8988T (cell line): ENCODE measurements around the gene ZBTB40.

Experiments used
- DNase-seq: peaks from one replicate; pipeline ENCODE4 v3.0.0; 2011

The ZBTB40 gene

DNA sequence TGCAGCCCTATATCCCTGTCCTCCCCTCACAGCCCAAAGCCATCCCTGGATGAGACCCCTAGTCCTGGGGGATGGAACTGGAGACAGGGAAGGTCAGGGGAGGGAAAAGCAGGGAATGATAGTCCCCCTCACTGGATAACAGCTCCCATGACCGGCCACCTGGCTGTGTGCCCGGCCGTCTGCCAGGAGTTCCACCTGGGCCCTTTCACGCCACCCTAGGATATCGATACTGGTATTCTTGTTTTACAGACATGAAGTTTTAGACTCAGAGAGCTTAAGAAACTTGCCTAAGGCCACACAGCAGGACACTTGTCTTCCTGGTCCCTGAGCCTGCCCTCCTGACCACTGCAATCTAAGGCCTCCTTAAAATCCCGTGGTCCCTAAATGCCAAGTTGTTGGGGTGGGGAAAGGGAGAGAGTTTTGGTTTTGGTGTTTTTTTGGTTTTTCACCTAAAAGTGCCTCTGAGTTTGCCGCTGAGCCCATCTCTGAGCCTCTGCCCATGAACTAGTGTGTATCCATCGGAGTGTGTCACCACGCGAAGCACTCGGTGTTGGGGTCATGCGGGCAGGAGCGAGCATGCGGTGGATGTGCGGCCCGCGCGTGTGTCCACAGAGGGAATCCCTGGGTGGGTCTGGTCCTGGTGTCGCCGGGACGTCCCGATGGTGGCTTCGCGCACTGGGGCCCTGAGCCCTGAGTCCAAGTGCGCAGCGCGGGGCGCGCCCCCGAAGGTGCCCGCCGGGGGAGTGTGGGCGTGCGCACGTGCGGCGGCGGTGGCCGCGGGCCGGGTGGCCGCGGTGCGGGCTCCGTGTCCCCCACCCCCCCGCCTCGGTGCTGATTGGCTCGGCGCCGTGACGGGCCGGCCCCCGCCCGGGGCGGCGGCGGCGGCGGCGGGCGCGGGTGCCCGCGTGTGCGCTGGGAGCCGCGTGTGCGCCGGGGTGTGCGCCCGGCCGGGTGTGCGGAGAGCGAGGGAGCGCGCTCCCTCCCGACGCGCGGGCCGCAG is 111.2 kb downstream of the ZBTB40 start, which contains the start of gene EPHA8:
EPHA8 (plus strand) TSS at position 906 of the 1,000 bp plus-strand sequence. CDS start 147 bp downstream, outside the sequence.
- DNase-seq: no peak

DNA sequence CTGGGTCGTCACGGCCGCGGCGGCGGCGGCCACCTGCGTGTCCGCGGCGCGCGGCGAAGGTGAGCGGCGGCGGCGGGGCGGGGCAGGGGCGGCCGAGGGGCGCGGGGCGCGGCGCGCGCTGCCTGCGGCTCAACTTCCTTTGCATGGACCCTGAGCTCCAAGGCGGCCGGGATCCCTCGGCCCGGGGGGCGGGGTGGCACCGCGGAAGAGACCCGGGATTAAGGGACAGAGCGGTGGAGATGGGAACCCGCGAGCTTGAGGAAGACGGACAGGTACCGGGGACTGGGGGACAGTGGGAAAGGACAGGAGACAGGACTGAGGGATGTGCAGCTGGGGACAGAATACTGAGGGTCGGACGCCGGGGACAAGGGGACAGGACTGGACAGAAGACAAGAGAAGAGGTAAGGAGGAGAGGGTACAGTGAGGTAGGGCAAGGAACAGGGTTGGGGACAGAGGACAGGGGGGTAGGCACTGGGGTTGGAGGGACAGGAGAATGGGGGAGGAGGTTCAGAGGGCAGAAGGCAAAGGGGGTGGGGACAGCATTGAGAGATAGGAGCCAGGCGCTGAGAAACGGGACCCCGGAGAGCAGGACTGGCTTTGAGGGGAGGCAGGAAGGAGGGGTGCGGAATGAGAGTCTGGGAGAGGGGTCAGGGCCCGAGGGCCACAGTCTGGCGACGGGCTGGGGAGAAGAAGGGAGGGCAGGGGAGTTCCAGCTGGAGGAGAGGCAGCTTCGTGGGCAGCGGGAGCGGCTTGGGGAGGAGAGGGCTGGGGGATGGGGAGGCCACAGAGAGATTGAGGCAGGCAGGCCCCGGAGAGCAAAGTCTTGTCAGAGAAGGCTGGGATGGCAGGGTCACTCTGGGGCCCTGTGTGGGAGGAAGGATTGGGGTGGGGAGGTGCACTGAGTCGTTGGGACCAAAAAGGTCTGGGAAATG is 112.3 kb downstream of the ZBTB40 start:
- DNase-seq: no peak

DNA sequence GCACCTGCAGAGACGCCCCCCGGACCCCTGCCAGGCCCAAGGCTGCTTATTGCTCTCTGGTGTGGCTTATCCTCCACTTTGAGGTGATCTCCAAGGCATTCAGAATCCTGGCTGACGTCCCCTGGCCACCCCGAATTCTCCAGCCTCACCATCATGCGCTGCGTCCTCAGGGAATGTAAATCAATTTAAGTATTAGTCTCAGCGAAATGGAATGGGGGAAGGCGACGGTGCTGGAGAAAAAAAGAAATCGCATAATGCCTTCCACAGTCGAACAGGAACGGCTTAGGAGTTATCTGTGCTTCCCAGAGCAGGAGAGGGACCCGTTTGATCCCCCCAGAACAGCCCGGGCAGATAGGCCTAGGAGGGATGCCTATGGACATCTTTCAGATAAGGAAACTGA is 114.5 kb downstream of the ZBTB40 start:
- no peak for DNase-seq

DNA sequence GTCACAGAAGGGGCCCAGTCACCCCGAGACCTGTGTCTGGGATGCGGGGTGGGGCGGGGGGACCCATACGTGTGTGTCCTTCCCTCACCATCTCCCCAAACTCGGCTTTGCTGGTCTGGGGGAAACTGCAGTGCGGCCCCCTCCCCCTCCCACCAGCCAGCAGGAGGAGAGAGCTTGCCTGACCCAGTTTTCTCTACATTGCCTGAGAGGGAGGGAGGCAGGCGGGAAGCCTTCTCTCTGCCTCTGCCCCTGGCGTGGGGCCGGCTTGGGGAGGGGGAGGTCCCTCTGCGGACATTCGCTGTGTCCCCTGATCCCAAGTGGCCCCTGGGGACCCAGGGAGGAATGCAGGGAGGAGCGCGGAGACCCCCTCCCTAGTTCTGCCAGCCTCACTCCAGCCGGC is 115.5 kb downstream of the ZBTB40 start:
- no peak for DNase-seq

DNA sequence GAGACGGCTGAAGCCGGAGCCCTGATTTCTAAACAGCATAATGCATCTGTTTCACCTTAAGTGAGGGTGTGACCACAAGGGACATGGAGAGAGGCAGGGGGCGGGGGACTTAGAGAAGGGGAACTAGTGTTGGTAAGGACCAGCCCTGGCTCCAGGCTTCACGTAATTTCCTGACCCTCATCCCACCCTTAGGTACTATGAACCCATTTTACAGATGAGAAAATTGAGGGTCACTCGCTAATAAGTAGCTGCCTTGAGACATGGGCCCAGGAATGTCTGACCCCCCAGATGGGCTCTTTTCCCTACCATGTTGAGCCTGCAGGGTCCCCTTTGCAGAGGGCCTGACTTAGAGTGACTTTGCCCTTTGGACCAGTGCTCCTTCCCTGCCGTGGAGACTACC is 116.3 kb downstream of the ZBTB40 start:
- DNase-seq: no peak

DNA sequence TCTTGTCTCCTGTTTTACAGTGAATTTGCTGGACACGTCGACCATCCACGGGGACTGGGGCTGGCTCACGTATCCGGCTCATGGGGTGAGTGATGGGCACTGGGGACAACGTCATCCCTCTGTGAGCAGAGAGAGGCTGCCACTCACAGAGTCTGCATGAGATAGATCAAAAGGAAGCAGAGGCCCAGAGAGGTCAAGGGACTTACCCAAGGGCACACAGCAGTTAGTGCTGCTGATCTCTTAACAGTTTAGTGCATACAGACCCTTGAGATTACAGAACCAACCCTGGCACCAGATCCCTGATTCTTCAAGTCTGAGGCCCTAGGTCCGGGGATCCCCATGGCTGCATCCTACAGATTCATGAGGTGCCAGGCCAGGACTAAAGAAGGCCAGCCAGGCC is 117.6 kb downstream of the ZBTB40 start:
- no peak for DNase-seq

DNA sequence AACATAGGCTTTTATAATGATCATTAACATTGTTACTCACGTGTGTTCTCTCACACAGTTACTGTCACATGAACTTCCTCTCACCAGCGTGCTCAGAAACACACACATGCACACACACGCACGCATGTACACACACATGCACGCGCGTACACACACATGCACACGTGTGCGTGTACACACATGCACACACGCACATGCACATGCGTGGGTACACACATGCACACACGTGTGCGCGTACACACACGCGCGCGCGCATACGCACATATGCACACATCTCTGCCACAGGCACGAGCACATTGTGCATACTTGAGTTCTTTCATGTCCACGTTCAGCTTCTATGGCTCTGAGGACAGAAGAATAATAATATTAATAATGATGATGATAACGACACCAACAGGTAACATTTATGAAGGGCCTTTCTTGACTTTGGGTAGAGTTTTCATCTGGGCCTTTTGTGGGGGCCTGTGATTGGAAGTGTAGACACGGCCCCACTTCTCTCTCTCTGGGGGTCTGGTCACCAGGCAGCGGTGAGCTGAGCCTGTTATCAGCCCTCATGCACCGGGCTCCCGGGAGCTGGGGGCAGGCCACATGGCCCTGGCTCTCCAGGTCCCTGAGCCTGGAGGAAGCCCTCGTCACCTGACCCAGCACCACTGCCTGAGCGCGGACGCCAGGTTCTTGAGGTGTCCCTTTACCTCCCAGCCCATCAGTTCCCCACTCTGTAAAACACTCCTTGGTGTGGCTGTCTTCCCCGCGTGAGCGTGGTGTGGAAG is 118.7 kb downstream of the ZBTB40 start:
- DNase-seq: no peak

DNA sequence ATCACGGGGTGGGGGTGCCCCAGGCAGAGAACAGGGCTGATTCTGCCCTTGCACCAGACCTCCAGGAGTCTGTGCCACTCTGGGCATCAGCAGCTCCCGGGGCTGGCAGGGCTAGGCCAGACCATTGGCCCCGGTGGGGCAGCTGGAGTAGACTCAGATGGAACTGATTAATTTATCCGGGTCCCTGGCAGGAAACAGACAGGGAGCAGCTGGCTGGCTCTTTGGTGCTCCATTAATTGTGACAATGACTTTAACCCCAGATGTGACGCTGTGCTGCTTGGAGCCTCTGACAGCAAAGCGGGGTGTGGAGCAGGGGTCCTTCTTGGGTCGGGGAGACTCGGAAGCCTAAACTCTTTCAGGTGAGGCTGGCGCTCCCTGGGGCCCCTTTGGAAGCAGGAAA is 121.2 kb downstream of the ZBTB40 start:
- no peak for DNase-seq

DNA sequence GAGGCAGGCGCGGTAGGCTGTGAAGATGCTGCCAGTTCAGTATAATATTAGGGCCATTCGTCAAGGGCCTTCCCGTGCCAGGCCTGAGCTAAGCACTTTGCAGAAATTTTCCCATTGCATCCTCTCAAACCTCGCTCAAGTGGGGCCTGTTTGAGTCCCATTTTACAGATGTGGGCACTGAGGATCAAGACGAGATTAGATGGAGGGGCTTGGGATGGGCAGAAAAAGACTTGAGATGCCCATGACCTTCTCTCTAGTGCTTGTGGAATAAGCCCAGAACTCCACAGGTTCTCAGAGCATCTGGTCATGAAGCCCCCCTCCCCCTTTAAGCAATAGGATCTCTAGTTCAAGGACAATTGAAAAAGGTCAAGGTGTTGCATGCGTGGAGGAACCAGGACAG is 121.6 kb downstream of the ZBTB40 start:
- no peak for DNase-seq

DNA sequence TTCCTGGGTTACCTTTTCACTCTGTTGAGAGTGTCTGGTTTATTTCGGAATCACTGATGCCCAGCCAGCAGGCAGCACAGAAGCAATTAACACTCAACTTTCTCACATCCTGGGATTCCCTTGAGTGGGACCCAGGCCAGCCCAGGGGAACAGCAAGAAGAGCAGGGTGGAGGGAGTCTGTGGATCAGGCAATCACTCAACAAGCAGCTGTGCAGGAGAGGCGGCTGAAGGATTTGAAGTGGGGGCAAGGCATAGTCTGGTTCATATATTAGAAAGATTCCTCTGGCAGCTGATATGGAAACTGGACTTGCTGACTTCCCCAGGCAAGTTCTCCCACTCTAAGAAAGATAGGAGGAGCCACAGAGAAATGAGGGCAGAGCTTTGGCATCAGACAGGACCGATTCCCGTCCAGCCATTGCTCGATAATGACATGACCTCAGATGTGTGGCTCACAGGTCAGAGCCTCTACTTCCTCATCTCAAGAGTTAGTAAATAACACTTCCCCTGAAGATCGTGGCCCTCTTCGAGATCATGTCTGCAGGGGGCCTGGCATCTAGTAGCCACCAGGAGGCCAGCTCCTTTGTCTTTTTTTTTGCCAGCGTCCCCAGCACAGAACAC is 124.0 kb downstream of the ZBTB40 start:
- no peak for DNase-seq

DNA sequence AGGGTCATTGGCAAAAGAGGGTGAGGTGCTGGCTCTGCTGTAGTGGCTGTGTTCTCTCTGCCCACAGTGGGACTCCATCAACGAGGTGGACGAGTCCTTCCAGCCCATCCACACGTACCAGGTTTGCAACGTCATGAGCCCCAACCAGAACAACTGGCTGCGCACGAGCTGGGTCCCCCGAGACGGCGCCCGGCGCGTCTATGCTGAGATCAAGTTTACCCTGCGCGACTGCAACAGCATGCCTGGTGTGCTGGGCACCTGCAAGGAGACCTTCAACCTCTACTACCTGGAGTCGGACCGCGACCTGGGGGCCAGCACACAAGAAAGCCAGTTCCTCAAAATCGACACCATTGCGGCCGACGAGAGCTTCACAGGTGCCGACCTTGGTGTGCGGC is 124.5 kb downstream of the ZBTB40 start:
- no peak for DNase-seq

DNA sequence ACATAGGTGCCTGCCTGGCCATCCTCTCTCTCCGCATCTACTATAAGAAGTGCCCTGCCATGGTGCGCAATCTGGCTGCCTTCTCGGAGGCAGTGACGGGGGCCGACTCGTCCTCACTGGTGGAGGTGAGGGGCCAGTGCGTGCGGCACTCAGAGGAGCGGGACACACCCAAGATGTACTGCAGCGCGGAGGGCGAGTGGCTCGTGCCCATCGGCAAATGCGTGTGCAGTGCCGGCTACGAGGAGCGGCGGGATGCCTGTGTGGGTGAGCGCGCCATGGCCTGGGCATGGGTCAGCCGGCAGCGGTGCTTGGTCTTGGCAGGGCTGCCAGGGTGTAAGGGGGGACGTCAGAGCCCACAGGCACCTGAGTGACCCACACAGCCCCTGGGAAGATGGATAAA is 125.0 kb downstream of the ZBTB40 start:
- no peak for DNase-seq

DNA sequence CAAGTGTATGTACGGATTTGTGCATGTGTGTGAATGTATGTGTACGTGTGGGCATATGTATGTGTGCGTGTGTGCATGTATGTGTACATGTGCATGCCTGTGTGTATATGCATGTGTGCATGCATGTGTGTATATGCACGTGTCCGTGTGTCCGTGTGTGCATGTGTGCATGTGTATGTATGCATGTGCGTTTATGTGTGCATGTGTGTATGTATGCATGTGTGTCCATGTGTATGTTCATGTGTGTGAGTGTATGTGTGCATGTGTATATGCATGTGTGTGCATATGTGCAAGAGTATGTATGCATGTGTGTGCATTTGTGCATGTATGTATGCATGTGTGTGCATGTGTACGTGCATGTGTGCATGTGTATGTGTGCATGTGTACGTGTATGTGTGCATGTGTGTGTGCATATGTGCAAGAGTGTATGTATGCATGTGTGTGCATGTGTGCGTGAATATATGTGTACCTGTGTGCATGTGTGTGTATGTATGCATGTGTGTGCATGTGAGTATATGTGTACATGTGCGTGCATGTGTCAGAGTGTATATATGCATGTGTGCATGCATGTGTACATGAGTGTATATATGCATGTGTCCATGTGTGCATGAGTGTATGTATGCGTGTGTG is 127.2 kb downstream of the ZBTB40 start:
- no peak for DNase-seq

DNA sequence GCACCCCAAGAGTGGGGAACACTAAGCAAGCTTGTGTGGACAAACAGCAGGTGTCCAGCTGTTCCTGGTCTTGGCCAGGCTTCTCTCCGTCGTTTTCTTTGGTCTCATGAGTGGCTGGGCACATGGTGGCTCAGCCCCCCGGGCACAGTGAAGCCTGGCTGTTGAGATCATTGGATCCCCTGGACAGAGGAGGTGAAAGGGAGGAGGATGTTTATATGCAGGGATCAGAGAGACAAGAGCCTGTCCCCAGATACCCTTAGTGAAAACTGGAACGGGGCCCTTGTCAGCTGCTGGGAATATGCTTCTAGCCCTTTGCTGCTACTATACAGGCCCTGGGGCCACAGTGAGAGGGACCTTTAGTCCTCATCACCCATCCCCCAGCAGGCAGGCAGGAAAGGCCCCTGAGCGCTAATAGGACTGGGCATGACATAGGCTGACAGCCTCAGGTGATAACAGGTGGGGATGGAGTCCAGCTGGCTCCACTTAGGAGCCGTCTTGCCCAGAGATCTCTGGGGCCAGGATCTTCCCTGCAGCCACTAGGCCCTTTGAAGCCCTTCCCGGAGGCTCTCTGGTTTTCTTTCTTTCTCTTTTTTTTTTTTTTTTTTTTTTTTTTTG is 128.0 kb downstream of the ZBTB40 start:
- no peak for DNase-seq
